ENCODE measurements around the gene PDE7B.

Gene PDE7B

DNA sequence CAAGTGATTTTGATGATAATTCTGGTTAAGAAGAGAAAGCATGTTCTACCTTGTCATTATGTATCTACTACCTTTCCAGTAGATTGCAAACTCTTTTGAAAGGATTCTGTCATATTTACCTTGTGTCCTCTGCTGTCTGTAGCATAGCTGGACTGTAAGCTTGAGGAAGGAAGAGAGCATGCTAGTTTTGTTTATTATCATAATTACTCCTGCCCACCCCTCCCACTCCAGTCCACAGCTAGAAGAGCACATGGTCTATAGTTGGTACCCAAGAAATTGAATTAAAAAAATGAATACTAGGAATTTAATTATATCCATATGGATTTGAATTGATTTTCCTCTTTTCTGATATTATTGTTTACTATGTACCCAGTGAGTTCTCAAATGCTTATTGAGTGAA is 40.2 kb downstream of the PDE7B start:
- no peak for DNase-seq

- DNase-seq = no peak
Measured at GRCh38 chr6:135895231-135895911, 43.9 kb downstream of the PDE7B start.

GRCh38 chr6:135897087-135897486 is 45.6 kb downstream of the PDE7B start:
- no peak for DNase-seq

DNA sequence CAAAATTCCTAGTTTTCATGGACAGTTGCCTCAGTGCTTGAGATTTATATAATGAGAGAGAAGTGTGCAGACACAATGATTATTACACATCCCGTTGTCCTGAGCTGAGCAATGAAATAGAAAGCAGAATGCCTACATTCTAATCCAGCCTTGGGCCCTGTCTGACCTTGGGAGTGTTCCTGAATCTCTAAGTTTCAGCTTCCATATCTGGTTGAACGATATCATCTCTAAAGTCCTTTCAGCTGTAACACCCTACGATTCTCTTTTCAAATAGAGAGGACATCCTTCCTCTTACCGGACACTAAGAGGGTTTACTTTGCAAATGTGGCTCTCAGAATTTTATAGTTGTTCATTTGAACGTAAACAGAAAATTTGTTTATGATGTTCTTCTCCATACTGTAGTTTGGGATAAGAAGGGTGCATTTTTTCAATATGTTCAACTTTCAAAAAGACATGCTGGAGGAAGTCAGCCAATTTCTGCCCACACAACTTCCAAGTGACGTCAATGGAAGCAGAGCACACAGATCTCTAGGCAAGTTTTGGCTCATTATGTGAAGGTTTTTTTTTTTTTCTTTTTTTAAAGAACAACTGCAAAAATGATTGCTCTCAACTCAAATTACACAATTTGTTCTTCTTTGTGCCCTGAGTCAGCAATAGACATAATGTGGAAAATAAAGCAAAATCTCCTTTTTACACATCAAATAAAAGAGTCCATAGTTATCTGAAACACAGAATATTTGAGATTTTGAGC is 50.4 kb downstream of the PDE7B start:
- no peak for DNase-seq

GRCh38 chr6:135902756-135903331 is 51.3 kb downstream of the PDE7B start:
- no peak for DNase-seq

DNA sequence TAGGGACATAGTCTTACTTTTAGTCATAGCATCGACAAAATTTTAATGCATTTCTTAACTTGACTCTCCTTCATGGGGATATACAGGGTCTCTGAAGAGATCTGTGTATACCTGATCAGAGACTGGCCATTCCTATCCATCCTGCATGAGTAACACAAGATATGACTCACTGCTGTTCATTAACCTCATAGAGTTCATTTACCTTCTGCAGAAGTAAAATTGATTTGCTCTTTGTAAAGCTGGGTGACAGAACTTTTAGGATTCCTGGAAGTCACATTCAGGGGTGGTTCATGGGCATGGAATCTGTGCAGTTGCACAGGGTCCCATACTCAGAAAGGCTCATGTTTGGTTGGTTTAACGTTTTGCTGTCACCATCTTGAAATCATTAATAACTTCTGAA is 53.2 kb downstream of the PDE7B start:
- no peak for DNase-seq

DNA sequence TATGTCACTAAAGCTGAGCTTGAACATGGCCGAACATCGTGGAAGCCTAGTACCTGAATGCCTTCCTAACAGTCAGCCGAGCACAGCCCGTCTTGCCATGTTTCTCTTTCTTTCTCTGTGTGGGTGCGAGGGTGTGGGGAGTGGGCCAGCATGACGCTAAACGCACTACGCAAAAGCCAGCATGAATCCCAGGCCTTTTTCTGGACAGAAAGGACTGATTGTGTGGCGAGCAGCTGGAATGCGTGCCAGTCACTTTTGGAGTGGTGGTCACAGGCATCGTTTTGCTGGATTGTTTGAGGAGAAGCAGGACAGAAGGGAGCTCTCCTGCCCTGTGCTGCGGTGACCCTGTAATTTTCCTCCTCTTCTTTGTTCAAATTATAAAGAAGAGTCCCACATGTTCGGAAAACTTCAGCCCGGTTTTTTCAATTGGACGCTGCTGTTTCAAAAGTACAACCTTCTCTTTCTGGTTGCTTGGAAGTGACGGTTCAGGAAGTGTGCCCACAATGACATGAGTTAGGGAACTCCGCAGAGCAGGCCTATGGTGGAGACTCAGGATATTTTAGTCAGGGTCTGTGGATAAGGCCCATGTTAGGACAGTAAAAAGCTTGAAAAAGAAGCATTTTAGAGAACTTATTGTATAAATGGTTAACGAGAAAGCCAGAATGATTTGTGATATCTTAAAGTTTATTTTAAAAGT is 54.3 kb downstream of the PDE7B start:
- no peak for DNase-seq

DNA sequence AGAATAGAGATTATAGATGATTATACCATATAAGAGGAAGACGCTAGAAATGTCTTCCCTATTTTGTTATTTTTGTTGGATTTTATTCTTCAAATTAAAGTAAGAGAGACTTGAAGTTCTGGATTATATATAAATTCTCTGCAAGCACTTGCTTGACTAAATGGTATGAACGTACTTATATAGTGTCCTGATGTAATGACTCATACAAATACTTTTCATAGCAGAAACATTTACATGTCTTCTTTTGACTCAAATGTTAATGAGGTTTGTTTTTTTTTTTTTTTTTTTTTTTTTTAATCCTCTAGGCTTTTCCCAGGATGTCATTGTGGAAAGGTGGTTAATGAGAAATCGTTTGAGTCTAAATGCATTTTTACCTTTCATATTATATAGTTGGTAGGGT is 55.0 kb downstream of the PDE7B start:
- no peak for DNase-seq

- DNase-seq = no peak
Measured at GRCh38 chr6:135906972-135907465, 55.5 kb downstream of the PDE7B start.

- DNase-seq = no peak
Measured at GRCh38 chr6:135909737-135910387, 58.4 kb downstream of the PDE7B start.

DNA sequence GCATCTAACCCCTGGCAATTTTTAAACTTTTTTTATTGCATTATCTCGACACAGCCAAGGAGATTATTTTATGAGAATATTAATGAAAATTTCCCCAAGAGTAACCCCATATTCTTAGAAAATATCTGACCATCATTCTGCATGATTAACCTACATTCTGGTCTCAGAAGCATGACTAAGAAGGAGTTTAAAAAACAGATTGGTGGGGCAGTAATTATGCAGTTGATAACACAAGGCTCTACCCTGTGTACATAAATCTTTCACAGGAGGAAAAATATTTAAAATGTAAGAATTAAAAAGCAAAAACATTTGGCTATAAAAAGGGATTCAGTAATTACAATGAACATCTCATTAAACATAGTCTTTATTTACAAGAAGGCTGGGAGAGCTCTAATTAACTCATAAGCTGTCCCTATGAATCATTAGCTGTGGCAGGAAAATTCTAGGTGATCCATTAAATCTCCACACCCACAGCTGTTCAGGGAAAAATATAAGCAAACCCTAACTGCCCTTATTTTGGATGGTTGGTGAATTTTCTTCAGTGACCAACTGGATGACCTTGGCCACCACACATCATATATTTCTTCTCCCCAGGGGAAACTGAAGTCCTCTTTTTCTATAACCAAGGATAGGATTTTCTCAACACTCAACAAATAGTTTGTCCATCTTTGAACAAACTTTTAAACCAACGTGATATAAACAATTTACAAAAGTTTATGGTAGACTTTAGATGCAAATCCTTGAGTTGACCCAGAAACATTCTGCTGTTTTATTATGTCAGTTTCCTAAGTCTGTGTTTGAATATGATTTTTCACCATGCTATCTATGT is 59.5 kb downstream of the PDE7B start:
- no peak for DNase-seq

- no peak for DNase-seq
Measured at GRCh38 chr6:135913785-135914184, 62.3 kb downstream of the PDE7B start.

GRCh38 chr6:135919026-135919425 is 67.5 kb downstream of the PDE7B start:
- DNase-seq = no peak

GRCh38 chr6:135920689-135921088 is 69.2 kb downstream of the PDE7B start:
- no peak for DNase-seq

GRCh38 chr6:135921188-135921587 is 69.7 kb downstream of the PDE7B start:
- DNase-seq = no peak

- no peak for DNase-seq
Measured at GRCh38 chr6:135922174-135922573, 70.7 kb downstream of the PDE7B start.

GRCh38 chr6:135922746-135923145 is 71.2 kb downstream of the PDE7B start:
- DNase-seq = no peak

DNA sequence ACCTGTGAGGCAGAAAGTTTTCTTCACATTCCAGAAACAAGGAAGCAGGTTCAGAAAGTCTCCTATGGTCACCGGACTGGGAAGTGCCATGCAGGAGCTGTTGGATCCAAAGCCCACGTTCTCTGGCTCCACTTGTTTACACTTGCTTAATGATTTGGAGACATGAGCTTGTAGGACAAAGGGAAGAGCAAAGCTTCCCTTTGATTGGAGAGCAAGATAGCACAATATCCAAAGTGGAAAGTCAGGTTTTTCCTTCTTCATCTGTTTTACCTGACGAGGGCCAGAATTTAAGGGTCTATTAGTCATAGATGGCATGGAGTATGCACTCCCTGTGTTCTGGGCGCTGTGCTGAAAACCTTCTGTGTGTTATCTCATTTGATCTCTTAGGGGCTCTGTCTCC is 81.2 kb downstream of the PDE7B start:
- DNase-seq = no peak

GRCh38 chr6:135935941-135936601 is 84.6 kb downstream of the PDE7B start:
- DNase-seq = no peak

DNA sequence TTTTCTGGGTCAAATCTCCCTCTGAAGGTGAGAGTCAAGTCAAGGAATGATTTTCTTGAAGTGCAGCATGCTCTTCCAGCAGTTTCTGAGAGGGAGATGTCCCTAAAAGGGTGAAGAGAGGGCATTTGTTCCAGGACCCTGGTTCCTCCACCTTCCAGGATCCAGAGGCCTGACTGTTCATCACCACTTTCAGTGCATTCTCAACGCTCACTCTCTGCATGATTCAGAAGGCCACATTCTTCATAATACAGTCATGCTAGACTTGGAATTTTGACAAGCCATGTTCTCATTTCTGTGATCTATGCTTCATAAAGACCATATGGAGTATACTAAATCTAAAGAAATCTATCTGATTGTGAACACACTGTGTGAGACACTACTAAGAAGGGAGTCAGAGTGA is 85.1 kb downstream of the PDE7B start:
- no peak for DNase-seq

DNA sequence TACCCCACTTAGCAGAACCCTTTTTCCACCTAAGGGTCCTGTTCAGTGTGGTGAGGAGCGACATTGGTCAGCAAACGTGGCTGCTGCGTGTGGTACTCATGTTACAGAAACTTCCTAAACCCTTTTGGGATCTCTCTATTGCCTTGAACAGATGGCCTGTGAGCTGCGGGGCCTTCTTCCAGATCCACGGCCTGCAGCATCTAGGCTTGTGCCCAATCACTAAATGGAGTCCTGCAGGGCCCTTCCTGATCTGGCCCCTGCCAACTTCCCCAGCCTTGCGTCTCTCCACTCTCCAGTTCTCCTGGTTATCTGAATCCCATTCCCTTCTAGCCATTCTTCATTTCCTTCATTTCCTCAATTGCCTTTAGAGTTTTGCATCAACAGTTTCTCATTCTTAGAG is 85.6 kb downstream of the PDE7B start:
- DNase-seq = no peak

Measured in cortex of kidney (tissue), 1 donor.